Epithelial cell of proximal tubule (primary cell): ENCODE results near the gene TP73. TPM values are rescaled to one million over a fixed set of nuclear protein-coding genes. Genes with fewer than 3 reads are reported as not detected.
A peak's percentile ranks its signal among the peaks of the same experiment; 100 is the strongest.

Experiments
- DNase-seq: peaks from one replicate; pipeline ENCODE4 v3.0.0-alpha.2; 2011; ENCODE audit warnings: low read depth
- H3K4me3 ChIP-seq: 2 replicates; pipeline ENCODE4 v1.5.1; 2011; ENCODE audit warnings: low read depth, mild to moderate bottlenecking, low read length
- total RNA-seq: library from RNA; depleted of rRNA; stranded (reverse); fragments of >200 nt; gene quantifications from 2 replicates; pipeline ENCODE4 v1.2.3, GENCODE V29; 2015
- TF ChIP-seq, protein P1 (sequence below): conservative IDR thresholded peaks from 2 replicates; pipeline ENCODE4 v1.5.1; 2012; ENCODE audit warnings: low read depth, mild to moderate bottlenecking, low read length

TP73 gene
- total RNA-seq, 1 donor from 2014 or later = not detected

DNA sequence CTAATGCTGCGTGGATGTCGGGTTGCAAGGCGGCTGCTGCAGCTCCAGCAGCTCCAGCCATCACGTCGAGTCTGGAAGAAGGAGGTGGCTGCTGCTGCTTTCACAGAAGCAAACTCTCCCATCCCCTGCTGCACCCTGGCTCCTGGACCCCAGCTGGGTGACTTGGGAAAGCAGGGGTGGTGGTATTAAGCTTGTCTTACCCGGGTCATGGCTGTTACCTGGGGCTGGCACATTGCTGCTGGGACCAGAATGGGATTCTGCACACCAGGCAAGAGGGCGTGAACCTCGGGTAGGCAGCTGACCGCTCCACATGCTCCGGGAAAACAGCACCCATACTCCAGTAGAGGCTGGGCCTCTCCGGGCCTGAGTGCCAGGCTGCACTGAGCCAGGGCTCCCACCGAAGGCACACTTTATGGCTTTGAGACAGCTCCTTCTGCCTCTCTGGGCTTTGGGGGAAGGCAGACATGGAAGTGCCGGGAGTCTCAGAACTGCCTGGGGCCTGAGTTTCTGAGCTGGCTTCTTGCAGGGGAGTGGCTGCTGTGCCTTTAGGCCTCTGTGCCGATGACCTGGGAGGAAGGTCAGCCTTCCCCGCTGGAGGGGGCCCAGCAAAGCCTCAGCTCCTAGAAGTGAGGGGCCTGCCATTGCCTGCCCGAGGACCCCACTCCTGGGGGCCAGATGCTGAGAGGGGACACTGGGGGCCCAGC is 121.4 kb downstream of the TP73 start:
- peak overlapping the region; percentile 66 for H3K4me3 ChIP-seq
- DNase-seq = no peak
- TF ChIP-seq, protein P1, sequence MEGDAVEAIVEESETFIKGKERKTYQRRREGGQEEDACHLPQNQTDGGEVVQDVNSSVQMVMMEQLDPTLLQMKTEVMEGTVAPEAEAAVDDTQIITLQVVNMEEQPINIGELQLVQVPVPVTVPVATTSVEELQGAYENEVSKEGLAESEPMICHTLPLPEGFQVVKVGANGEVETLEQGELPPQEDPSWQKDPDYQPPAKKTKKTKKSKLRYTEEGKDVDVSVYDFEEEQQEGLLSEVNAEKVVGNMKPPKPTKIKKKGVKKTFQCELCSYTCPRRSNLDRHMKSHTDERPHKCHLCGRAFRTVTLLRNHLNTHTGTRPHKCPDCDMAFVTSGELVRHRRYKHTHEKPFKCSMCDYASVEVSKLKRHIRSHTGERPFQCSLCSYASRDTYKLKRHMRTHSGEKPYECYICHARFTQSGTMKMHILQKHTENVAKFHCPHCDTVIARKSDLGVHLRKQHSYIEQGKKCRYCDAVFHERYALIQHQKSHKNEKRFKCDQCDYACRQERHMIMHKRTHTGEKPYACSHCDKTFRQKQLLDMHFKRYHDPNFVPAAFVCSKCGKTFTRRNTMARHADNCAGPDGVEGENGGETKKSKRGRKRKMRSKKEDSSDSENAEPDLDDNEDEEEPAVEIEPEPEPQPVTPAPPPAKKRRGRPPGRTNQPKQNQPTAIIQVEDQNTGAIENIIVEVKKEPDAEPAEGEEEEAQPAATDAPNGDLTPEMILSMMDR = no peak

- H3K4me3 ChIP-seq = no peak overlapping the region
- TF ChIP-seq, protein P1 = no peak
- no peak for DNase-seq
Measured at GRCh38 chr1:3774276-3774945, 122.1 kb downstream of the TP73 start.

- TF ChIP-seq, protein P1 = no peak
- no peak for DNase-seq
- H3K4me3 ChIP-seq = no peak overlapping the region
Measured at GRCh38 chr1:3774946-3775489, 122.7 kb downstream of the TP73 start.

DNA sequence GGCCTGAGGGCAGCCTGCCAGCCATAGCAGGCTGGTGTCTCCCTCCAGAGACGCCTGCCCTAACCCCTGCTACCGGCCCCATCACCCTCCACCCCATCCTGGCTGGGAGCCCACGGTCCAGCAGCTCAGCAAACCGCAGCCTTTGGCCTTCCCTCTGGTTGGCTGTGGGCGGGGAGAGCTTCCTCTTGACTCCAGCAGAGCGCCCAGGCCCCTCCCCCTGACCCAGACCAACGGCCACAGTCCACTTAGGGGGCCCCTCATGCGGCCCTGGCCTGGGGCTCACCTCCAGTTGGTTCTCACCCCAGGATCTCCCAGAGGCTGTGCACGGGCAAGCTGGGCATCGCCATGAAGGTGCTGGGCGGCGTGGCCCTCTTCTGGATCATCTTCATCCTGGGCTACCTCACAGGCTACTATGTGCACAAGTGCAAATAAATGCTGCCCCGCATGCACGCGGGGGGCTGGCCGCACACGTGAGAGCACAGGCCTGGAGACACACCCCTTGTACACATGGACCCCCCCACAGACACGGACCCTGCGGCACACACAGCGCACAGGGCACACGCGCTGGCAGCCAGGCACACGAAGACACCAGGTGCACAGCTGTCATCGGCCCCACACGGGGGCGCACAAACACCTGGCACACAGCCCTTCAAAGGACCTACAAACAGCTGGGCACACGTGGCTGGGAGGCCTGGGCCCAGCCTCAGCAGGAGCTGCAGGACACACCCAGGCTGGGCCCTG is 123.3 kb downstream of the TP73 start:
- H3K4me3 ChIP-seq = peak overlapping the region; percentile 6
- TF ChIP-seq, protein P1 = peak; percentile 59
- DNase-seq = no peak

DNA sequence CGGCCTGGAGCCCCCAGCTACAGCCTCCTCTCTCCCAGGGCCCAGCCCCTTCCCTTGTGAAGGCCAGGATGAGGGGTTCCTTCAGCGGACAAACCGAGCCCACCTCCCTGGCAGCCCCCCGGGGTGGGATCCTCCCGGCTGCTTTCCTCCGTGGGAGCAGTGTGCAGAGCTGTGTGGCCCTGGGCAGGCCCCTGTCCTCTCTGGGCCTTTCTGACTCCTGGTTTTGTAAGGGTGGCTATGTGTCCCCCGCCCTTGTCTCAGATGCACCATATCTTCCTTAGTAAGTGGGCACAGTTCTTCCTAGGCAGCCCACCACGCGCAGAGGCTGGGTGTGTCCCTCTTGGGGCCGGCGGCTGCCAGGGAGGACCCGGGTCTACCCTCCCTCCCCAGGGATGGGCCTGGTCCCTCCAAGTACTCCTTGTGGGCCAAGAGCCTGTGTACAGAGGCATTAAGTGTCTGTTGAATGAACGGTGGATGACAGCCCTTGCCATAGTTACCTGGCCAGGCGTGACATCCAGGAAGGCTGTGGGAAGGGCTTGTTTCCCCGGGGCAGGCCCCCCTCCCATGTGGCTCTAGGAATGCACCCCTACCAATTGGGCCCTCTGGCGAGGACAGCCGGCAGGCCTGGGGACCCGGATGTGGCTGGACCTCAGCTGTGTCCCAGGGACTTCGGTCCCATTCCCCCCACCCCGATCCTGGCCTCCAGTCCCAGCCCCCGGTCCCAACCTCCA is 124.1 kb downstream of the TP73 start:
- H3K4me3 ChIP-seq = no peak overlapping the region
- TF ChIP-seq, protein P1 = no peak
- DNase-seq = no peak

GRCh38 chr1:3777078-3777547 is 124.8 kb downstream of the TP73 start:
- TF ChIP-seq, protein P1 = no peak
- no peak for DNase-seq
- H3K4me3 ChIP-seq = no peak overlapping the region
